HTERT RPE-1 (cell line): Measurements from ENCODE around the gene CC2D2B.

Experiments
- in situ Hi-C: fragments of 300-500 bp; cut with MboI; formaldehyde crosslinking; loops from 4 replicates; pipeline ENCODE4 v1.14.3; 2020; ENCODE audit warnings: low sequenced_read_pairs

The CC2D2B gene

DNA sequence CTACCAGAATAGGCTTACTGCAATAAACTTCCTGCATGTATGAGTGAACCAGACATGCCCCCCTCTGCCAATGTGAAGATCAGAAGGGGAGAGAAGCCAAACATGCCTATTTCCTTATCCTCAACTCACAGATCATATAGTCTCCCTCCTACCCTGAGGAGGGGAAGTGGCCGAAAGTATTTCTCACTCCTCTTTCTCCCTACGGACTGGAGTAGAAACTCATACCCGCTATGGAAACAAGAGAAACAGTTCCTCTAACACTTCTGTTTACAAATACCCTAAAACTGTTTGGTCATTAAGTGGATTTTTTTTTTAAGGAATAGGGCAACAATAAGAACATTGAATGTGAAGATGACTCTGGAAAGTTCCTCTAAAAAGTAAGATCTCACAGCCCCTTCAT, 167.0 kb downstream of the CC2D2B start:
- in situ Hi-C loops = no loop called here

DNA sequence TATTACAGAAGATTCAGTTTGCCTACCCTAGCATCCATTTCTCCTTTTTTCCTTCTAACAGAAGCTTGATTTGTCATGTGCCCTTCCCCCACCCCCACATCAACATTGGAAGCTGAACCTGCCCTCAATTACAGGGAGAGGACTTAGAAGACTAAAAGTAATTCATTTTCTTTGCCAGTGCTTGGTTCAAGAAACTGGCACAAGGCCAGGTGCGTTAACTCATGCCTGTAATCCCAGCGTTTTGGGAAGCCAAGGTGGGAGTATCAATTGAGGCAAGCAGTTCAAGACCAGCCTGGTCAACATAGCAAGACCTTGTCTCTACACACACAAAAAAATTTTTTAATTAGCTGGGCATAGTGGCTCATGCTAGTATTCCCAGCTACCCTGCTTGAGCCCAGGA, 168.2 kb downstream of the CC2D2B start:
- in situ Hi-C loops = no loop called here

DNA sequence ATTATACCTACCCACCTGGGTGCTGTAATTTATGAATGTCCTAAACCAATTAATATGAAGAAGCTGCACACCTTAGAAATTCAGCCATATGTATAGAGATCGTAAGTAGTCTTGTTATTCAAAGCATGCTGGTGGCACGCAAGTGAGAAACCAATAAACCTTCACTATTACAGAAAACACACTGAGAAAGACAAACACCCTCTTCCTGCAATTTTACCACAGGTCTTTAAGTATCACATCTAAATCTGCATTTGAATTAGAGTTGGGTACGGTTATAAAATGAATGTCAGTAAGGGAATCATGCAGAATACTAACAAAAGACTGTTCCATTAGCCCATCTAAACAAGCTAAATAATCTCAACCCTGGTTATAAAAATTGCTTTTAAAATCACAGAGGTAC, 169.4 kb downstream of the CC2D2B start:
- in situ Hi-C loops = no loop called here

DNA sequence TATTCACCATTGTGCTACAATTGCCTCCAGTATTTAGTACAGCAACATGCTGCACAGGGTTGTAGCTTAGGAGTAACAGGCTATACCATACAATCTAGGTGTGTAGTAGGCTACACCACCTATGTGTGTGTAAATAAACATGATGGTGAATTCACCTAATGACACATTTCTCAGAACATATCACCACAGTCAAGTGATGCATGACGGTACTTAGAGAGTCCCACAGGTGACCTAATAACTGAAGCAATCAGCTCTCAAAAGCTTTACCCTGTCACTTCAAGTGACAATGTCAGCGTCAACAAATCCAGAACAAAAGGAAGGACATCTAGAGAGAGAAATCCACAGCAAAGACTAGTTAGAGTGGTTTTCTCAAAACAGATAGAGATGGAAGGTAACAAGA, 174.4 kb downstream of the CC2D2B start:
- in situ Hi-C loops = no loop called here
